Ecto neural progenitor cell (in vitro differentiated cells): ENCODE measurements around the gene CSTPP1.
A peak's percentile ranks its signal among the peaks of the same experiment; 100 is the strongest.
"Not testable (repeated sequence)": the region's sequence is repeated elsewhere in the genome, so short reads cannot be mapped to it uniquely, and the experiment has no call there.

Experiments
- DNase-seq: peaks from one replicate; pipeline ENCODE4 v3.0.0-alpha.2; 2018; ENCODE audit warnings: low spot score

Gene CSTPP1

DNA sequence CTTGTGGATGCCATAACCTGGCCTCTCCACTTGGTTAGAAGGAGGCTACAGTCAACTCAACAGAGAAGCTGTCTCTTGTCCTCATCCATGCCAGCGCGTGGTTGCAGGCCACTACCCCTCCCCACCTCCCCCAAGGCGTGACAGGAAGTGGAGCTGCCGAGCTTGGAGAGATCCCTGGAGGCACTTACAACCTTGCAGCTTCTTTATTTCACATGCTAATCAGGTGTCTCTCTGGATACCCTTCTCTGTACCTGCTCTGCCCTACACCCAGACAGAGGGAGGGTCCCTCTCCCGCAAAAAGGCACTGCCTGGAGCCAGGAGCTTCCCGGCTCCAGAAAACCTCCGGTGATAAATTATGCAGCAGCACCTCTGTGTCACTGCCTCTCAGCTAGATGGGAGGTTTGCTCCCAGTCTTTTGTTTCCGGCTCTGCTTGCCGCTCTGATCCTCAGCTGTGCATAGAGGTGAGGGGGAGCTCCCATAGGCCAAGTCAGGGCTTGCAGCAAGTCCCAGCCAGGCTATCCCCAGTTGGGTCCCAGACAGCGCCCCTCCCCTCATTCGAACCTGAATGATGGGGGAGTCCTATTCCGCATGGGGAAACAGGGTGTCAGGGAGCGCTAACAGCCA is 23.9 kb upstream of the CSTPP1 start:
- peak; percentile 75 for DNase-seq

DNA sequence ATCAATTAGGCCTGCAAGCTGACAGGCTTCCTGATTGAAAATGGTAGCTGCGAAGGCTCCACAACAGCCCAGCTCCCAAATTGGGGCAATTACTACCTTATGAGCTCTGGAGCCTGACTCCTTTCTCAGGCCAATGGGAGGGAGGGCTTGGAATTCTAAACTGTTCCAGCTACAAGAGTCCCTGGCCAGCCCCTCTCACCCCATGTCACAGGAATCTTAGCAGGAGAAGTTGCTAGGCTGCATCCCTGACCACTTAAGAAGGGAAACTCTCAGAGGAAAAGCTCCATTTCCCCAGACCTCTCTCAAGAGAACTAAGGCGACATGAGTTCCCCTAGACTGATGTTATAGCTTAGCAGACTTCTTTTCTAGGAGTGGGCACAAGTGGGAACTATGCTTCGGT is 23.1 kb upstream of the CSTPP1 start:
- DNase-seq, result no peak

DNA sequence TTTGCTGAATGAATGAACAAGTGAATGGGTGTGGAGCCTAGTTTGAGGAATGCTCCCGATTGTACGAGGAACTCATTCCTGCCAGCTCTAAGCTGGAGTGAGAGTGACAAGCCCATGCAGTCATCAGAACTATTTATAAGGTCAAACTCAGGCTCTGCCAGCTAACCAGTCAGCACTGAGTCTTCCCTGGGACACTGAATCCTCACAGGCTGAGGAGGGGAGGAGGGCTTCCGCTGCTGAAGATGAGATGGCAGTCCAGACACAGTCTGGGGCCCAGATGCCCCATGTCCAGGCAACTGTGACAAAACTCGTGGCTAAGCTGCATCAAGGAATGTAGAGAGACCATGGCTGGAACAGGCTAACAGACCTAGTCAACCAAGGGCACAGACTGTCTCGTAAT is 22.2 kb upstream of the CSTPP1 start:
- DNase-seq, result no peak

DNA sequence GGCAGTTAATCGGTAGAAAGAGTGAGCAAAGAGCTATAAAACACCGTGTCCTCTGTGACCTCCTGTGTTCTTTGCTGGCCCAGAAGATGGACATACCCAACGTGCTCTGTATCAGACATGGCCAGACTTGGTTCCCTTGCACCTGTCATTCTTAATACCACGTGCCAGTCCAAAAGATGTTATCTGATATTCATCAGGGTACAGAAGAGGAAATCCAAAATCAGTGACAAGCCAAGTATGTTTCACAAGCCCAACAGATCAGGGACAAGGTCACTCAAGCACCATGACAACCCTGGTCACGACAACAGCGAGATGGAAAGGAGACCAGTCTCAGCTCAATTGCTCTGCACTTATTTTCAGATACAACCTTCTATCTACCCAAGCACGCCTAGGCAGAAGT is 21.7 kb upstream of the CSTPP1 start:
- DNase-seq, result no peak

DNA sequence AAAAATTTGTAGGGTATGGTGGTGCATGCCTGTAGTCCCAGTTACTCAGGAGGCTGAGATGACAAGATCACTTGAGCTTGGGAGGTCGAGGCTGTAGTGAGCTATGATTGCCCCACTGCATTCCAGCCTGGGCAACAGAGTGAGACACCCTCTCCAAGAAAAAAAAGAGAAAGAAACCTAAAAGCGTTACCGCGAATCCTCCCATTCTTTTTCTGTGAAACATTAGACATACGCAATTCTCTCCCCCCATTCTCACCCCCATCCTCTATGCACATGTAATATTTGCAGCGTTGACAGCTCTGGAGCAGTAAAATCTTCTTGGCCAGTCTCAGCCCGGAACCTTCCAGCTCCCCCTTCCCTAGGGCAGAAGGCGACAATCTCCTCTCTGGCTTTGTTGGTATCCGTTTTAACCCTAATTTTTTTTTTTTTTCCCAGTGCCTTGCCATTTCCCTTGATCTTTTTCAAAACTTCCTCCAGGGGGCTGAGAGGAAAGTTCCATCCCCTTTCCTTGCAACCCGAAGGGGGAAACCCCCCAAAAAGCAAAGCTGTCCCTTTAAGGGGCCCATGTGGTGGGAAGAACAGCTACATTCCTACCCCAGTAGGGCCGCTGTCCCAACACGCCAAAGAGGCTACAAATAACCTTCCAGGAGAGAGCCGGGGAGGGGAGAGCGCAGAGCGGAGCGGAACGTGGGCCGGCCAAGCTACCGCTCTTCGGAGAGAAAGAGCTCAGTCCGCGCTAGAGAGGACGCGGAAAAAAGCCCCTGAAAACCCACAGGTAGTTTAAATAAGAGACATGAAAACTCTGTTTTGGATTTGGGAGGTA is 20.1 kb upstream of the CSTPP1 start:
- peak; percentile 73 for DNase-seq

DNA sequence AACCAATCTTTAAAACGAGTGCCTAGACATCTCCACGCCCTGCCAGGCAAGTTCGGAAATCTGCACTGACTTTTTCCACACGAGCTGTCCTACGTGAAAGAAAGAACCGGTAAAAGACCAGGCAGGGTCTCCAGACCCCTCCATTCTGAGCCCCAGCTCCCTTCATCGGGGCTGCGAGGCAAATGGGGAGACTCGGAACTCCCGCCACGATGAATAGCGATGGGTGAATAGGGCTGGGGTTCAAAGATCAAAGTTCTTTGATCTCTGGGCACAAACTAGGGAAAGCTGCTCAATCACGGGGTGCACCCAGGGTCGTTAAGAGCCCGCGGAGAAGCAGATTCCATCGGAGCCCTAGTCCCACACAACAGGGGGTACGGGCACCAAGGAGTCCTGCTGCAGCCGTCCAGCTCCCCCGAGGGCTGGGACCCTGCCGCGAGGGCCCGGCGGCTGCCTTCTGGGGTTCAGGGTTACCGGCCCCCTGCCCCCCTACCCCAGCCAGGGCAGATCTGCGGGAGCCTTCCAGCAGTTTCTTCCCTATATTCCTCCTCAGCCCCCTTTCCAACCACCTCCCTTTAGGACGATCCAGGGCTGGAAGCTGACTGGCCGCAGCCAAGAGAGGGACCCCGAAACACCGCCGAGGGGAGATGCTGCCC is 19.3 kb upstream of the CSTPP1 start:
- no peak for DNase-seq

DNA sequence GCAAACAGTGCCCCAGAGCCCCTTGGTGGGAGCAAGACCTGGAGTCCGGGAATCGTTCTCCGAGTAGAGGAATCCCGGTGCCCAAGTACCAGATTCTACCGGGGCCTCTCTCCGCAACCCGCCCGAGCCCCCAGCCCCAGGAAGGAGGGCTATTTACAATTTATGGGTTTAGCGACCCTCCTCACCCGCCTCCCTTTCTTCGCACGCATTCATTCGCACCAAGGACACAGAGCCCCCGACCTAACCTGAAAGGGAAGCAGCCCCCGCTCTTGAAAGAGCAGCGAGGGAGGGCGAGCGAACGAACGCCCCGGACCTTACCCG is 18.8 kb upstream of the CSTPP1 start:
- DNase-seq, result no peak

DNA sequence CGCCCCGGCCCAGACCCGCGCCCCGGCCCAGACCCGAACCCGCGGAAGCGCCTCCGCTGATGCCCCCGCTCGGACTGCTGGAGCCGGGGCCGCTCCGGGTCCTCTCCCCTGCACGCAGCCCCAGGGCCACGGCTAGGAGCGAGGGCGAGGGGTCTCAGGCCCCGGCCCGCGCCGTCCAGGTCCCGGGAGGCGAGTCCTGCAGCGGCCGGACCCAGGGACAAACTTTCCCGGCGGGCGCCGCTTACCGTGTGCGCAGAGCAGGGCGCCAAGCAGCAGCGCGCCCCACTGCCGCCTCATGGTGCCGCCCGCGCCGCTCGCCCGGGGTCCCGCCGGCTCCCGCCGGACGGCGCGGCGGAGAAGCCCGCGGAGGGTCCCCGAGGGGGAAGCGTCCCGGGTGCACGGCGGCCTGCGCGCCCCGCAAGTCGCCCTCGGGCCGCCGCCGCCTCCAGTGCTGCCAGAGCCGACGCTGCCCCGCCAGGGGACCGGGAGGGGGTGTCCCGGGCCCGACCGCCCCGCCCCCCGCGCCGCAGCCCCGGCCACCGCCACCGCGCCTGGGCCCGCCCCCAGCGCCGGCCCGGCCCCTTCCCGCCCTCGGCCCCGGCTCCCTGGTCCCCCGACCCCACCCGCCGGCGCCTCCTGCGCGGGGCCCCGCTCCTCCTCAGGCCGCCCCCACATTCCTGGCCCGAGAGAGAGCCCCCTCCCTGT is 18.3 kb upstream of the CSTPP1 start, which contains the start of gene LRP4:
Gene LRP4 (minus strand): TSS at position 468 of the 705 bp plus-strand sequence. CDS start 171 bp downstream, at position 297.
- peak; percentile 82 for DNase-seq

DNA sequence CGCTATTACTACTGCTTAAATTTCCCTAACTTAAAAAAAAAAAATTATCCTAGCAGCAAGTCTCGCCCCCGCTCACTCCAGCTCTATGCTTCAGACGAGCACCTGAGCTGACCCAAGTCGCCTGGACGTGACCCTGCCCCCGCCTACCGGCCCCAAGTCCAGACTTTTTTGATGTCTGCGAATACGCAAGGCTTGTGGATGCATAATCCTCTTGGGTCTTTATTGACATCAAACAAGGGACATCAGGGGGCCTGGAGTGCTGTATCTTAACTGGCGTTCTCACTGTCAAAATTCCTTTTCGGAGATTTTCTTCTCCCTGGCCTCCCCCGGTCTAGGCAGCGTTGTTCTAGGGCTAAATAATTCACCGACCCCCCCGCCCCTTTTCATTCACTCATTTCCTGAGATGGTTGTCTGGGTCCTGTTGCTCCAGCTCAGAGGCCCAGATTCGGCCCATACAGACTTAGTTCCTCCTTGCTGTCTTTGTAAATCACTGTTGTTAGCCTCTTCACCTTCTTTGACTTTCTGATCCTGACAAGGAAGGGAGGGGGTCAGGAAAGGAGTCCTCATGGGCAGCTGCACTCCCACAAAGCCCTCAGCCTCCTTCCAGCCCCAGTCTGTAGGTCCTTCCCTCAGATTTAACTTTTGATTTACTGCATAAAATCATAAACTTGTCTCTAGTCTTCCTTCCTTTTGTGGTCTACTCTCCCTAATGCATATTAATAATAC is 17.6 kb upstream of the CSTPP1 start:
- DNase-seq, result peak; percentile 68

DNA sequence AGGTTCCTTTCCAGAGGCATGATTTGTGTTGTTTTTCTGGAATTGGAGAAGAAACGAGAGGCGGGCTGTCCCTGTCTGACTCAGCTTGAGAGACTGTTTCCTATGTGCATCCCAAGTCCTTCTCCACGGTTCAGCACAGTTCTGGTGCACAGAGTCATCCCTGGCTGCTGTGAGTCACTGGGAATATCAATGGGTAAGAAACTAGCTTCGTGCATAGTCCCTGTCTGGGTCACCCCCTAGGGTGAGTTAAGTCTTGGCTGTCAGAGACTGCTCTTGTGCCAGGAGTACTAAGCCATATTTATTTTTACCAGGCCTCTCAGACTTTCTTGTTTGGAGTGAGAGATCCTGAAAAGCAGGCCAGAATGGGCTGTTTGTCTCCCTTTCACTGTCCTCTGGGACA is 15.8 kb upstream of the CSTPP1 start:
- DNase-seq, result no peak

DNA sequence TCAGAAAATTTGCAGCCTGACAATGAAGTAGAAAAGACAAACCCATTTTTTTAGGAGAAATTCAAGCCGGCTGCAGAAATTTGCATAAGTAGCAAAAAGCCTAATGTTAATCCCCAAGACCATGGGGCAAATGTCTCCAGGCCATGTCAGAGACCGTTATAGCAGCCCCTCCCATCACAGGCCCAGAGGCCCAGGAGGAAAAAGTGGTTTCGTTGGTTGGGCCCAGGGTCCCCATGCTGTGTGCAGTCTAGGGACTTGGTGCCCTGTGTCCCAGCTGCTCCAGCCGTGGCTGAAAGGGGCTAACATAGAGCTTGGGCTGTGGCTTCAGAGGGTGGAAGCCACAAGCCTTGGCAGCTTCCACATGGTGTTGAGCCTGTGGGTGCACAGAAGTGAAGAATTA is 8.6 kb upstream of the CSTPP1 start:
- not testable (repeated sequence) for DNase-seq

DNA sequence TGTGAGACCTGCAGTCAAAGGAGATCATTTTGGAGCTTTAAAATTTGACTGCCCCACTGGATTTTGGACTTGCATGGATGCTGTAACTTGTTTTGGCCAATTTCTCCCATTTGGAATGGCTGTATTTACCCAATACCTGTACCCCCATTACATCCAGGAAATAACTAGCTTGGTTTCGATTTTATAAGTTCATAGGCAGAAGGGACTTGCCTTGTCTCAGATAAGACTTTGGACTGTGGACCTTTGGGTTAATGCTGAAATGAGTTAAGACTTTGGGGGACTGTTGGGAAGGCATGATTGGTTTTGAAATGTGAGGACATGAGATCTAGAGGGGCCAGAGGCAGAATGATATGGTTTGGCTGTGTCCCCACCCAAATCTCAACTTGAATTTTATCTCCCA is 7.9 kb upstream of the CSTPP1 start:
- not testable (repeated sequence) for DNase-seq

DNA sequence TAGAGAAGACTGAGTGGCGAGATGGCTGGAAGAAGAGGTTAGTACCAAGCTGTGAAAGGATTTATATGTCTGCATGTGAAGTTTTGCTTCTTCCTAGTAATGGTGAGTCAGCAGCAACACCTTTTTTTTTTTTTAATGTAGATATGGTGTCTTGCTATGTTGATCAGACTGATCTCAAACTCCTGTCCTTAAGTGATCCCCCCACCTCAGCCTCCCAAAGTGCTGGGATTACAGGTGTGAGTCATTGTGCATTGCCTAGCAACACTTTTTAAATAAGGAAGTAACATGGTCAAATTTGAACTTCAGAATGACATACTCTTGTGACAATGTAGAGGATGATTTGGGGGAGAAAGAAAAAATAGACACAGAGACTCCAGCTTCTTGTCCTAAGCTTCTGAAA is 6.5 kb upstream of the CSTPP1 start:
- DNase-seq, result no peak

DNA sequence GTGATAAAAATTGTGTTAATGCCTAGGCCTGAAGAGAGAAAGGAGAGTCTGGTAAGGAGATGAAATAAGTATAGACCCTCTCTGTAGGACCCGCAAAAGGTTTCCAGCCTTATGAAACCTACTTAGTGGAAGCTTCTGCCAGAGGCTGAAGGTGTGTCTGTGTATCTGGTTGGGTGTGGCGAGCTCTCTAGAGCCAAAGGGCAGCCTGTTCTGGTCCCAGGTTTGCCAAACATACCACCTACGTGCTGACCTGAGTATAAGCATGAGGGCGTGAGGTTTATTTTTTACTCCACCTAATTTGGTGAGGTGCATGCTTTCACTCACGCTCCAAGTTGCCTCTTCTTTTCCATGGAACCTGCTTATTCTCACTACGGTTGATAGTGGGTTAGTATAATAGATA is 5.6 kb downstream of the CSTPP1 start:
- no peak for DNase-seq

DNA sequence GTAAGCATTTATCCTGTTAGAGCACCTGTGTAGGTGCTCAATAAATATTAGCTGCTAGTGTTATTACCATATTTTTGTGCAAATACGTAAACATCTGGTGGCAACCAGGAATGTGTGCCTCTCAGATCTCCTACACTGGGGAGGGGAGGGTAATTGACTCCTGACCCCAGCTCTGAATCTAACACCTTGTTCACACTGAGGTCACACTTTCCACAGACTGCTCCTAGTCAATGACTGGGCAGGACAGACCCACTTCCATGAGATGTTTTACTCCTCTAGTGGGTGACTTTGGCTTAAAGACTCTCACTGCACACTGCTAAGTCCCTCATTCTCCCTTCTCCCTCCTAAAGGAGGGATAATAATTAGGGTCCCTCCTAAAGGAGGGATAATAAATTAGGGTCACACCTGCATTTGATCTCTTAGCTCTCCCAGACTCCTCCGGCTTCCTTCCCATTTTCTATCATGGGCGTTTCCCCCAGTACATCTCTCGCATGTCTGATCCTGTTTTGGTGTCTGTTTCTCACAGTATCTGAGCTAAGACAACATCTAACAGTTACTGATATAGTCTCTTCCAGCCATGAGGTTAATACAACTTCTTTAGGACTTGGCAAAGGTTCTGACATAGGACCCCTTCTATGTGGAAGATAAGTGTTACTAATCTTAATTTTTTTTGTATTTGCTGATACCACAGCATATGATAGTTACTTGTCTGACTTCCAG is 8.0 kb downstream of the CSTPP1 start:
- no peak for DNase-seq

DNA sequence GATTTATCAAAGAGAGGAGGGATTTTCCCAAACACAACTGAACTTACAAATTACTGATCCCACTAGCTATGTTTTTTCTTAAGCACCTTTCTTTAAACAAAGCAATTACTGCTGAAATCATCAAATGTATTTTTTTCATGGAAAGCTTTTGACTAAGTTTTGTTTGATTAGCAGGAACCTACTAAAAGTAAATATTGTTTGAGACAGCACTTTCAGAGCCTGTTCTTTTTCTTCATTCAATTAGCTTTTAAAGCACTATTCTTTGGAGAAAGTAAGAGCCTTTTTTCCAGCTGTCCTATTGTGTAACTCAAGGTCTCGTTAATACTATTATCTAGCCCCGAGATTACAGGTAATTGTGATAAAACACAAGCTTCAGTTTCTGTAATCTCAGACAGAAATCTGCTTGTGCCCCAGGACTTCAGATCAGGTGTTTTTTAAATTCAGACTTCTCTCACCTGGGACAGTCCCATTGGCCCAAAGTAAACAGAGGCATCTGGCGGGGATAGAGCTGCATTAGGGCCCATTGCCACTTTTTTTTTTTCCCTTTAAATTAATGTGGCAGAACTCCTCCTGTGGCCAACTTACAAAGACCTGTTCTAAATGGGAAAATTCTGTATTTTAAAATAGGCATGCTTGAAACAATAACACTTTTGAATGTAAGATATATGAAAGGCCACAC is 11.0 kb downstream of the CSTPP1 start:
- no peak for DNase-seq

DNA sequence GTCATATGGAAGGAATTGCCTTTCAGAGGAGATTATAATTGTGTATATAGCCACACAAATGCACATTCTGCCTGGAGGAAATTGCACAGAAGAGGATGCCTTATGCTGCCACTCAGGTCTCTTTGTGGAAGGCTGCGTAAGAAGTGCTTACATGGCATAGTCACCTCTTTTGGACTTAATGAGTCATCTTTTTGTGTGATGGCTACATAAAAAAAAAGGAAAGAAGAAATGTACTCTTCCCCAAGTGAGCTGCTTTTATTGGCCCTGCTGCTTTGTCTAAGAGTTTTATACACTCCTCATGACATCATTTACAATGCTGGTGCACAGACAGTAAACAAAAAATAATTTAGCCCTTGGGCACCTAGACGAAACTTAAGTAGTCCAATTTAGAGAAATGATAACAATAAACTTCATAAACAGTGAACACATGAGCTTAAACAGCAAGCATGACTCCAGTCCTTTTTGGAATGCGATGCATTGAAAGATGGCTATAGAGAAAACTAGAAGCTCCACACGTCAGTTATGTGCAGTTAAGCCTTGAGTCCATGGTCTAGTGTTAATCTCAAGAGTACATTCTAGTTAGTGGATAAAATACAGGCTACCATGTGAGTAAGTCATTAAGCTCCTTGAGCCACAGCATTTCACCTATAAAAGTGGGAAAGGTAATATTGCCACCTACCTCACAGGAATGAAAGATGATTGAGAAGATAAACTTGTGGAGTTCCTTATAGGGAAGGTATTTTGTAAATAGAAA is 12.0 kb downstream of the CSTPP1 start:
- no peak for DNase-seq

DNA sequence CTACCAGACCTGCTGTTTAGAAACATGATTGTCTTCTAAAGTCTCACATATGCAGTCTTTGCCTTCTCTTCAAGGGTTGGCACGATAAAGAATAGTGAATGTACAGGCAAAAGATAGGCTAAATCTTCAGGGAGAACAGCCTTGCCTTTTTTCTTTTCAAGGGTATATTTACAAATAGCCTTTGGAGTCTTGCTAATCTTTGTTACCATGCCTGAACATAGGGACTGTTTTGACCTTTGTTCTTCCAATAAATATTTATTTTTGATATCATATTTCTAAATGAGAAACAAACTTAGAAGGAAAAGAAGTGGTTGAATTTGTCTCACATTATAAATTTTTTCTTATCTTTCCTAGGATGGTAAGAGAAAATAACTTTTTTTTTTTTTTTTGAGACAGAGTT is 12.7 kb downstream of the CSTPP1 start:
- no peak for DNase-seq

DNA sequence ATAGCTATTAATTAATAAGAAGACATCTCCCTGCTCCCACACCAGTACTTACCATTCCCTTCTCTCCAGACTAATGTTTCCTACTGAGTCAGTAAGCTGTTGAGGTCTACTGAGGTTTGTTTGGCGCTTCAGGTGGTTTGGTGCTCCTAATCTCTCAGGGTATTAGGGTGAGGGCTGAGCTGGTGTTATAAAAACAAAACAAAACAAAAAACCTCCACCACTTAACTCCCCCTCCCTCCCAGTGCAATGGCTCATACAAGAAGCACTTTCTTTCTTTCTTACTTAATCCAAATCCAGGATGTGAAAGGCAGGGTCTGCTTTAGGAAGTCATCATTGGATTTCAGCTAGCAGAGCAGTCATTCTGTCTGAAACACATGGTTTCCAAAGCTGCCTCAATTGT is 15.3 kb downstream of the CSTPP1 start:
- DNase-seq, result no peak

DNA sequence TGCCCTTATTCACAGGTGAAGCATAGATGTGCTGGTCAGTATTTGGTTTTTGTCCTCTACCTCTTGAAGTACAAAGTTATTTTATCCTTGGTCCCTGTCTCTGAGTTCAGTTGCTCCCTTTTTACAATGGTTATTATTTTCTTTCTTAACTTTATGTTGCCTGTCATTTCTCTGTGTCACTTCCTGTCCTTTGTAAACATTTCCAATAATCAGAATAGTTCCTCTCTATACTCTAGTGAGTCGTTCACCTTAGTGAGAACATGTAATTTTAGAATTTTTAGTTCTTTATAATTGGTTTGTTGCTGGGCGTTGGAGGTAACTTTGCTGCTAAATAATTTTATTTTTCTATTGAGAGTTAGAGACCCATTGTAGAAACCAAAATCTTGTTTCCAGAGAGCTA is 16.0 kb downstream of the CSTPP1 start:
- DNase-seq, result no peak
